Stimulated activated naive CD8-positive, alpha-beta T cell treated with anti-CD3 and anti-CD28 coated beads, Interleukin-15, Interleukin-2, amounts not matched to agents 100 ng/mL and 50 ng/mL, for 24 hours (primary cell): ENCODE data around the gene PLCB3.
"Not testable (repeated sequence)": the region's sequence is repeated elsewhere in the genome, so short reads cannot be mapped to it uniquely, and the experiment has no call there.

Experiments used
- H3K27ac Mint-ChIP-seq: one replicate; pipeline ENCODE4 v1.8.0; 2021; ENCODE audit warnings: mild to moderate bottlenecking, mixed read lengths
- H3K27me3 Mint-ChIP-seq: one replicate; pipeline ENCODE4 v1.8.0; 2021; ENCODE audit warnings: mixed read lengths
- H3K36me3 Mint-ChIP-seq: one replicate; pipeline ENCODE4 v1.8.0; 2021; ENCODE audit warnings: low read depth, mixed read lengths
- H3K4me1 Mint-ChIP-seq: one replicate; pipeline ENCODE4 v1.8.0; 2021; ENCODE audit warnings: low read depth, mixed read lengths
- H3K4me3 Mint-ChIP-seq: one replicate; pipeline ENCODE4 v1.8.0; 2021; ENCODE audit warnings: mild to moderate bottlenecking, mixed read lengths
- H3K9me3 Mint-ChIP-seq: one replicate; pipeline ENCODE4 v1.8.0; 2021; ENCODE audit warnings: mixed read lengths

Gene PLCB3

DNA sequence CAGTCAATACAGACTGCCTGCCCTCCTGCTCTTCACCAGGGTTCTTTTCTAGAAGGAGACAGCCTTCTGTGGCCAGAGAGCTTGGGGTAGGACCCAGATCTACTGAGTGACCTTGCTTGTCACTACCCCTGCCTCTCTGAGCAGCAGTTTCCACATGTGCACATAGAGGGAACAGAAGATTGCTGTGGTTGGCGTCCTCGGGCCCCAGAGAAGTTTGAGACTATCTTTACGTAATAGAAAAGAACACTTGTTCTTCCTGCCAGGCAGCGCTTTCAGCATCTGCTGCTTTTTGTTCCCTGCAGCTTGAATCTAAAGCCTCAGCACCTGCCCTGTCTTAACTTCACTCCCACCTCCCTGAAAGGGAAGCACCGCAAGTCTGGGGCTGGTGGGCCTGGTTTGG, 12.3 kb upstream of the PLCB3 start:
- peaks cover 38% of the 10 kb centered on the region for H3K4me1 Mint-ChIP-seq
- H3K36me3 Mint-ChIP-seq = peaks cover 10% of the 10 kb centered on the region
- no peaks in the 10 kb centered on the region for H3K9me3 Mint-ChIP-seq
- H3K4me3 Mint-ChIP-seq = no peak overlapping the region
- no peaks in the 10 kb centered on the region for H3K27me3 Mint-ChIP-seq
- H3K27ac Mint-ChIP-seq = peak overlapping the region; percentile 58

DNA sequence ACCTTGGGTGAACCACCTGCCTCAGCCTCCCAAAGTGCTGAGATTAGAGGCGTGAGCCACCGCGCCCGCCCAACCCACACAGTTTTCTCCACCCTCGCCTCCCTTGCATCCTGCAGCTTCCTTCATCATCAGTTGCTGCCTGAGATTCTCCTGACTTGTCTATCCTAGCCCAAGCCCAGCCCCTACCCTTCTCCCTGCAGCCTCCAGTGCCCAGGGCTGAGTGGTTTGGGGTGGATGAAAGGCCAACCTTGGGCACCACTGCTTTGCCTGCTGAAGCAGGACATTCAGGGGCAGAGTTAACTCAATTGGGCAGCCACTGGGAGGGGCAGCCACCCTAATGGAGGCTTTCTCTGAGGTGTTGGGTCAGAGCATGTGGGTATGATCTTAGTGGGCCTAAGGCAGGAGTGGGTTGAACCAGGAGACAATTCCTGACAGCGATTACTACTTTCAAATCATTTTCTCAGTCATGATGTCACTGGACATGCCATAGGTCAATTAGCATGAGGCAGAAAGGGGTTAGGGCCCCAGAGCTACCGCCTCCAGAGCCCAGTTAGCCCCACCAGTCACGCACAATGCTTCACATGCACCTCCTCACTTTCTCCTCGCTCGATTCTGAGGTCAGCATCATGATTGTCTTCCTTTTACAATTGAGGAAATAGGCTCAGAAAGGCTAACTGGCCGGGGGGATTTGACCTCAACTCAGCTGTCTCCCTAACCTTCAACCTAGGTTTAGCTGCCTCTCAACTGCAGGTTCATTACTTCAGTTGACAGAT, 11.5 kb upstream of the PLCB3 start:
- Mint-ChIP-seq H3K4me3 (peak overlapping the region; percentile 93), H3K9me3 (no peaks in the 10 kb centered on the region), H3K4me1 (peaks cover 41% of the 10 kb centered on the region), H3K36me3 (peaks cover 13% of the 10 kb centered on the region), H3K27ac (peak overlapping the region; percentile 97), H3K27me3 (no peaks in the 10 kb centered on the region)

DNA sequence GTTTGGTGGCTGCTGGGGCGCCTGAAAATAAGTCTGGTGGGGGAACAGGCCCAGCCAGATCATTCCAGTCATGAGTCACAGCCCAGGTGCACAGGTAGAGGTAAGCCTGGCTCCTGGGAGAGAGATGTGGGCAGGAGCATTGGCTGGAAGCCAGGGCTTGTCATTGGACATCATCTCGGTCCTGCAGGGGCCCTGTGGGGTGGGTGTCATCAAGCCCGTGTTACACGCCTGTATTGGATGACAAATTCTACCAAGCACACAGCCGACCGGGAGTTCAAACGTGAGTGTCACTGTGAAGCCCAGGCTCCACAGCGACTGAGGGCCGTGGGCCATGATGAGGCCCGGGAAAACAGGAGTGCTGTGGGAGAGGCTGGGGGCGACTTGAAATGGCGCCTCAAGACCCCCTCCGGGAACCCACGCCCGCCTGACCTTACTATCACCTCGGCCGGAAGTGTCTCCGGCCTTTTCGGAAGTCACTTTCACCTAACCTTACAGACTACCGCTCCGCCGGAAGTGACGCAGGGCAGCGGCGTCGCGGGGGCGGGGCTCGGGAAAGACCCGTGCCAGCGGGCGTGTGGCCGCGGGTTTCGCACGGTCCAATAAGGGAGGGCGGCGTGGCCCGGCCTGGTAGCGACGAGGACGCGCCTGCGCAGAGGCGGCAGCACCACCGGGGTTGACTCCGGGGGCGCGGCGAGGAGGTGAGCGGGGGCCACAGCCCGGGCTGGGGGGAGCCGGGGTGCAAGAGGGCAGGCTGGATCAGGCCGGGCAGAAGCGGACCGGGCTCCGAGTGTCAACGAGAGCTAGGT, 10.7 kb upstream of the PLCB3 start, which contains the start of gene FKBP2:
Gene FKBP2, plus strand, starts transcription at position 661 of the 806 bp plus-strand sequence. CDS start 1,293 bp downstream, outside the sequence.
- Mint-ChIP-seq H3K27me3 (no peaks in the 10 kb centered on the region), H3K27ac (peak within 1 kb of the TSS; percentile 97), H3K4me3 (peak within 1 kb of the TSS; percentile 93), H3K9me3 (no peaks in the 10 kb centered on the region), H3K4me1 (peaks cover 34% of the 10 kb centered on the region), H3K36me3 (peaks cover 13% of the 10 kb centered on the region)

DNA sequence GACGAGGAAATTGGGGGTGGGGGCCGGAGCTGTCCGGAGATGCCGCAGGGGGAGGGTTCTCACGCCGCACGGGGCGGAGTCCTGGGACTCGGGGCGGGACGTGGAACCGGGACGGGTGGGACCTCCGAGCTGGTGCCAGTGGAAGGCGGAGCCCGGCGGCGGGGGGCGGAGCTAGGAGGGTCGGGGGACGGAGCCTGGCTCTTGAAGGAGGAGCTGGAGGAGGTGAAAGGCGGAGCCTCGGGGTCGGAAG, 10.2 kb upstream of the PLCB3 start:
- H3K4me1 Mint-ChIP-seq = peaks cover 34% of the 10 kb centered on the region
- H3K4me3 Mint-ChIP-seq = peak overlapping the region; percentile 93

DNA sequence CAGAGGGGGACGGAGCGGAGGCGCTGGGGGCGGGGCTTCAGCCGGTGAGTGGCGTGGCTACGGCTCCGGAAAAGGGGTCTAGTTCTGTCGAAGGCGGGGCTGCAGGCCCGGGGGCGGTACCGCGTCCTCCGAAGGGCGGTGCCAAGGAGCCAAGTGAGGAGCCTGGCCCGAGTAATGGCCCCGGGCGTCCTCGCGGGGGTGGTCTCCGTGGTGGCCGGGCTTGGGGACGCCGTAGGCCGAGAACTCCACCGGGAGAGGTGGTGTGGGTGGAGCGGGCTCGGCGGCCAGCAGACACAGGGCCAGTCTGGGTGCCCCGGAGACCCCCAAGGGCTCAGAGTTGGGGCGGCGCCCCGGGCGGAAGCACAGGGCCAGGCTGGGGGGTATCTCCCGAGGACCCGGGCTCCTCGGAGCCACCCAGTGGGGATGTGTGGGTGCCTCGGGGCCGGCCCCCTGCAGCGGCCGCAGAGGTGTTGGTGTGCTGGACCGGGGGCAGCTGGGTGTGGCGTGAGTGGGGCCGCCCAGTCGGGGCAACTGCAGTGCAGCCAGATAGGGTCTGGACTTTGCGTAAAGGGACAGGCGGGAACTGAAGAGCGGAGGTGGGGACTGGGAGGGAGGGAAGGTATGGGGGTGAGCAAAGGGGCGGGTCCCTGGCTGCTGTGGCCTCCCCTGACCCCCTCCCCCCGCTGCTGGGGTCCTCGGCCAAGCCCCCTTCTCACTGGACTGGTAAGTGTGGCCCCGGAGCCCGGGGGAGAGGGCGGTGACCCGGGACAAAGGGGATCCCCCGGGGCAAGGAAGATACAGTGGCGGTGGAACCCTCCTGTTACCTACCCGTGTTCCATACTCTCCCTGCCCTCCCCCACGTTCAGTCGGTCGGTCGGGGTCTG, 9.6 kb upstream of the PLCB3 start:
- no peaks in the 10 kb centered on the region for H3K27me3 Mint-ChIP-seq
- peaks cover 34% of the 10 kb centered on the region for H3K4me1 Mint-ChIP-seq
- no peaks in the 10 kb centered on the region for H3K9me3 Mint-ChIP-seq
- H3K27ac Mint-ChIP-seq = peak overlapping the region; percentile 87
- peak overlapping the region; percentile 93 for H3K4me3 Mint-ChIP-seq
- H3K36me3 Mint-ChIP-seq = peaks cover 13% of the 10 kb centered on the region

More for the DNA sequence above, 10.2 kb upstream of the PLCB3 start:
- H3K9me3 Mint-ChIP-seq = no peaks in the 10 kb centered on the region
- H3K27me3 Mint-ChIP-seq = no peaks in the 10 kb centered on the region
- peaks cover 13% of the 10 kb centered on the region for H3K36me3 Mint-ChIP-seq
- peak overlapping the region; percentile 97 for H3K27ac Mint-ChIP-seq

DNA sequence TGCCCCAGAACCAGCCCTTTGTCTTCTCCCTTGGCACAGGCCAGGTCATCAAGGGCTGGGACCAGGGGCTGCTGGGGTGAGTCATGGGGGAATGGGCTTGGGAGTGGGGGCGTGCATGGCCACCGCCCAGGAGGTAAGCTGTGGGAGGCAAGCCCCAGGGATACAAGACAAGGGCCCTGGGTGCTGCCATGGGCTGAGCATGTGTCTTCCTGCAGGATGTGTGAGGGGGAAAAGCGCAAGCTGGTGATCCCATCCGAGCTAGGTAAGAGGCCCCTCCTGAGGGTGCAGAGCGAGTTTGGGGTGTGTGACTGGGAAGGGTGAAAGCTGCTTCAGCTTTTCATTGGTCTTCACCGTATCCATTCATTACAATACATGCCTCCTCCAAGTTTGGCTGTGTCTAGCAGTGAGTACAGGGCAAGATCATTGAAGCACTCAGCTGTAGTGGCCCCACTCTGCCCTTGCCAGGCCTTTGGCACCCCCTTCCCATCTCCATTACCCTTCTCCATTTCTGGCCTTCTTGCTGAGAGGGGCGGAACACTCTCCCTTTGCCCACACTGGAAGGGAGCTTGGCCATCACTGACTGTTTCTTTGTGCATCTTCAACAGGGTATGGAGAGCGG, 8.0 kb upstream of the PLCB3 start:
- Mint-ChIP-seq H3K4me1 (peaks cover 40% of the 10 kb centered on the region), H3K27ac (peak overlapping the region; percentile 70), H3K9me3 (no peaks in the 10 kb centered on the region), H3K4me3 (peak overlapping the region; percentile 58), H3K27me3 (no peaks in the 10 kb centered on the region), H3K36me3 (peaks cover 13% of the 10 kb centered on the region)

DNA sequence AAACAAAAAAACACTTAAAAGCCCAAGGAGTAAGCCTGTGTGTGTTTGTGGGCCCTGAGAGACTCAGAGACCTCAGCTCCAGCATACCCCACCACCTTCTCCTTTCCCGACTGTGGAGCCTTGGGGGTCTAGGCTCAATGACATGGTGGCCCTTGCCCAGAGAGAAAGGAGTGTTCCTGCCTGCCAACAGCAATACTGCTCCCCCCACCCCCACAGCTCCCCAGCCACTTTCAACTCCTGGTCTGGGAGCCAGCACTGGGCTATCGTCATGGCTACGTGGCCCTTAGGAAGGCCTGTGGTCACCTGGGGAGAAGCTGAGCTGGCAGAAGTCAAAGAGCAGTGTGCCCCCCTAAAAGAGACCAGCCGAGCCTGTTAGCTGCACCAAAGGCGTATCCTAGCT, 7.2 kb upstream of the PLCB3 start:
- Mint-ChIP-seq H3K9me3 (no peaks in the 10 kb centered on the region), H3K4me1 (peaks cover 36% of the 10 kb centered on the region), H3K36me3 (peaks cover 13% of the 10 kb centered on the region), H3K27me3 (no peaks in the 10 kb centered on the region), H3K27ac (peak overlapping the region; percentile 16), H3K4me3 (peak overlapping the region; percentile 58)

DNA sequence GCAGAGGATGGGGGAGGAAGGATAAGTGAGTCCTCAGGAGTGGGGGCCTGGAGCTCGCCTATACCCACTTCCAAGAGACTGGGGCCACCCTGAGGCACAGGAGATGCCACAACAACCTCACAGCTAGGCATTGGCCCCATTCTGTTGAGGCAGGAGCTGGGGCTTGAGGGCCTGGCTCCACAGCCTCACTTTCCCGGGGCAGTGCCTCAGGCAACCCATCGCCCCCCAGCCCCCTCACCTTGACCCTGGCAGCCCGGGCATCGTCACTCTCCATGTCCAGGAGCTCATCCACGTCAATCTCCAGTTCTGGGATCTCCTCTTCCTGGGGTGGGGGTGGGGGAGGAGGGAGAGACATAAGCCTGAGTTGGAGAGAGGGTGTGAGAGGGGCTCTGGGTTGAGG, 6.4 kb upstream of the PLCB3 start:
- H3K27me3 Mint-ChIP-seq = no peaks in the 10 kb centered on the region
- H3K36me3 Mint-ChIP-seq = peaks cover 13% of the 10 kb centered on the region
- H3K4me3 Mint-ChIP-seq = peak overlapping the region; percentile 94
- peak overlapping the region; percentile 95 for H3K27ac Mint-ChIP-seq
- H3K4me1 Mint-ChIP-seq = peaks cover 32% of the 10 kb centered on the region
- no peaks in the 10 kb centered on the region for H3K9me3 Mint-ChIP-seq

DNA sequence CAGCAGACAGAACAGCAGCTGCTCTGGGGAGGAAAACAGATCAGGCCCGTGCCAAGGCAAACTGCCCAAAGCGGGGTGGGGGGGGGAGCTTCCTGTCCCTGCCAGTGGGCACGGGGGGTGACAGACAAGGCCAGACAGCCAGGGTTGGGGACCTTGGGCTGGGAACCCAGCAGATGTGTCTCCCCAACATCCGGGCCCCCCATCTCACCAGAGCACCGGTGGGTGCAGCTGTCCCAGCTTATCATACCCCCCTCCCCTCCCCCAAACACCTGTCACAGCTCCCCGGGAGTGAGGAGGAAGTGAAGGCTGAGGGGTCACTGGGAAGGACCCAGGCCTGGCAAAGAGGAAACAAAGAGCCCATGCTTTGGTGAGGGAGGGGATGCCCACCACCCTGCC, 5.9 kb upstream of the PLCB3 start:
- peak overlapping the region; percentile 95 for H3K27ac Mint-ChIP-seq
- no peaks in the 10 kb centered on the region for H3K27me3 Mint-ChIP-seq
- H3K4me3 Mint-ChIP-seq = peak overlapping the region; percentile 94
- no peaks in the 10 kb centered on the region for H3K9me3 Mint-ChIP-seq
- H3K36me3 Mint-ChIP-seq = peaks cover 13% of the 10 kb centered on the region
- peaks cover 30% of the 10 kb centered on the region for H3K4me1 Mint-ChIP-seq

DNA sequence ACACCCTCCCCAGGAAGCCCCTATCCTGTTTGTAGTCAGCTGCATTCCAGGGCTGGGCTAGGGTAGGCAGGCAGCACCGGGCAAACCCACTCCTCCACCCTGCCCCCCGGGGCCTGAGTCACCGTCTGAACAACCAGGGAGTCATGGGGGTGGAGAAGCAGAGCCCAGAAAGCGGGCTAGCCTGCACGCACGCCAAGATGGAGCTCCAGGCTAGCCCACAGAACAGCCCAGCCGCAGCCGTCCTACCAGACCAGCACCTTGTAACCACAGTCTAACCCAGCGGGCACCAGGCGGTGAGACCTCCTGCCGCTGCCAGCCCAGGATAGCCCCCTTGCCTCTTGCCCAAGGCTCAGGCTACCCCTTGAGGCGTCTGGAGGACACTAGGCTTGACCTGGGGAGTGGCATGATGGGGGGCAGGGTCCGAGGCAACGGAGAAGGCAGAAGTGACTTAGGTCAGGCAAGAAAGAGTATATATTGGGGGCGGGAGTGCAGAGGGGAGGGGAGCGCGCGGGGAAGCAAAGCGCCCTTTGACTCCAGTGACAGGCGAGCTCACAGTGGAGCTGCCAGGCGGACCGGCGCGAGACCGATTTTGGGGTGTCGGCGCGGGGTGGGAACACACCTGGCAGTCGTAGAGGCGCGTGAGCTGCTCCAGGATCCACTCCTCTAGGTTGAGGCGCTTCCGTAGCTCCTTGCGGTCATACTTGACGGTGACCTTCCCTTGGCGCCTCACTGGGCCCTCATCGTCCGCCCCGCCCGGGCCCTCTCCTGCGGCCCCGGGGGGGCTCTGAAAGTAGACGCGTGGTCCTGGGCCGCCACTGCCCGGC, 5.3 kb upstream of the PLCB3 start:
- peaks cover 27% of the 10 kb centered on the region for H3K4me1 Mint-ChIP-seq
- H3K9me3 Mint-ChIP-seq = no peaks in the 10 kb centered on the region
- H3K27me3 Mint-ChIP-seq = no peaks in the 10 kb centered on the region
- H3K36me3 Mint-ChIP-seq = peaks cover 13% of the 10 kb centered on the region
- peak overlapping the region; percentile 95 for H3K27ac Mint-ChIP-seq
- H3K4me3 Mint-ChIP-seq = peak overlapping the region; percentile 94

DNA sequence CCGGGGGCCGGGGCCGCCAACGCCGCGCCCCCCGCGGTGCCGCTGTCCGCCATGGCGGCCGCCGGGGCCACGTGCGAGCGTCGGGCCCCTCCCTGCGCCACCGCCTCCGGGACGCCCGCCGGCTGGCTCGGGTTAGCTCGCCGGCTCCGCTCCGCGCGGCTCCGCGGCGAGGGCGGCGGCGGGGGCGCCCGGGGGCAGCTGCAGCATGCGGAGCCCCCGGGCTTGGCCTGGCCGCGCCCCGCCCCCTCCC, 4.8 kb upstream of the PLCB3 start:
- H3K27me3 Mint-ChIP-seq, H3K9me3 Mint-ChIP-seq: not testable (repeated sequence)
- peaks cover 13% of the 10 kb centered on the region for H3K36me3 Mint-ChIP-seq
- H3K4me1 Mint-ChIP-seq = peaks cover 27% of the 10 kb centered on the region
- peak overlapping the region; percentile 86 for H3K4me3 Mint-ChIP-seq
- H3K27ac Mint-ChIP-seq = peak overlapping the region; percentile 65

DNA sequence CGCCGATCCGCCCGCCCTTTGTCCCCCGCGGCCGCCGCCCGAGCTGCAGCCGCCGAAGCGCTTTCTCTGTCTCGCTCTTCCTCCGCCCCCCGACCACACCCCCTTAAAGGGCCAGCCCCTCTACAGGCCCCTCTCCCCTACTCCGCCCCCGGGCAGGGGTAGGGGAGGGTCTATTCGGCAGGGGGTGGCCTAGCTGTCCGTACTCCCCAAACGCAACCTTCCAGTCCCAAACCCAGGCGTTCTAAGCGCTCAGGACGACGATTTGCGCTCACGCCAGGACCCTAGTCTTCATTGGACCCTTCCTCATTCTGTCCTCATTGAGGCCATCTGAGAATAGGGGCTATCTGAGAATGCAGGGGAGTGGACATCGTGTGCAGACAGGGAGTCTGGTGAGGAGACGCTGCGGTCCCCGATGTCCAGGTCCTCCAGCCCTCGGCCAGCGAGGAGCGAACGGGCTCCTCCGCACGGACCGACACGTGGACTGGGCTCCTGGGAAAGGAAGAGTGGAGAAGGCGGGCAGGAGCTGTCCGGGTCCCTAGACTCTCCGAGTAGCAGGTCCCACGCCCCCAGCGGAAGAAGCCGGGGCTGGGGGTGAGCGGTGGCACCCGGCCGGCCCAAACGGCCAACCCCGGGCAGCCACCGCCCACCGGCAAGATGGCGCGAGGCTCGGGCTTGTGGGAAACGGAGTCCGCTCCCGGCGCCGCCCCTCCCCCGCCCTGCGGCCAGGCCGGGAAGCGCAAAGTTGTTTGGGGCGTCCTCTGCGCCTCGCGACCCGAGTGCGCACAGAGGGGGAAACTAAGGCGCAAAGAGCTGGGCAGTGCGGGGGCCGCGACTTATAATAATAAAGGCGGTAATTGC, 4.2 kb upstream of the PLCB3 start, which contains the start of gene PPP1R14B:
Gene PPP1R14B, minus strand, starts transcription at position 73 of the 858 bp plus-strand sequence. CDS start 270 bp downstream, outside the sequence.
- Mint-ChIP-seq H3K27ac (peak within 1 kb of the TSS; percentile 95), H3K27me3 (no peaks in the 10 kb centered on the region), H3K9me3 (no peaks in the 10 kb centered on the region), H3K4me1 (peaks cover 32% of the 10 kb centered on the region), H3K36me3 (peaks cover 13% of the 10 kb centered on the region), H3K4me3 (peak within 1 kb of the TSS; percentile 94)
